ENCODE results near the gene BCAS4. TPM values are rescaled to one million over a fixed set of nuclear protein-coding genes. Genes with fewer than 3 reads are reported as not detected.

The BCAS4 gene
- total RNA-seq, 1 donor from 2014 or later, result 16.7 TPM

DNA sequence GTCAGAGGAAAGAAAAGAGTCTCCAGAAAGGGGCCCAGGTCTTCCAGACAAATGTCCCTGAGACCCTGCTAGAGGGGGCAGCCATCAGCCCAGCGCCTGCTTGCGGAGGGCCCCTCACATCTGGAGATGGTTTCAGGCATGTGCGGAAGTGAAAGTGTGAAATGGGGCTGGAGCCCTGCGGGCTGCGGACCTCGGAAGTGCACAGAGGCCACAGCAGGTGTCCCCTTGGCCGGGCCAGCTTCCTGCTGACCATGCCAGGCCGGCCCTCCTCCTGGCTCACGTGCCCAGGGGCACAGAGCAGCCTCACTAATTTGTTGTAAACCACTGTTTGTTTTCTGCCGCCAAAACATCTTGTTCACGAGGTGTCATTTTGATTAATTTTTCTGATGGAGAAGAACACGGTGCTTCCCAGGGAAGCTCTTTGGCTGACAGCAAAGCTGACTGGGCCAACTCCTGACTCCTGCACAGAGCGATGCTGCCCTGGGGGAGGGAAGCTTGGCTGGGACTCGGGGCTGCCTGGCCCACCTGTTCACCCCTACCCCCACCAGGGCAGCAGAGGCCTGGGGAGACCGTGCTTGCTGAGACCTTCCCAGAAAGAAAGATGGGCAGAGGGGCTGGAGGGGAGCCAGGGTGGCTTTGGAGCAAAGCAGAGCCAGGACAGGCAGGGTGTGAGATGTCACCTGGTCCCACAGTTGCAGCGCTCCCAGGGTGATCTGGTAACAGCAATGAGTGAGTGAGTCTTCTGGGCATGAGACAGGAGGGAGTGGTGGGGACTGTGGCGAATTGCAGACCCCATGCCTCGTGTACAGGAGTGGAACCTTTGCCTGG is 54.2 kb downstream of the BCAS4 start:
- Histone ChIP-seq H3K9ac (ENCODE audit: low read length) (no peak overlapping the region), H3K36me3 (ENCODE audit: insufficient read depth, low read length) (no peaks in the 10 kb centered on the region), H3K4me1 (ENCODE audit: insufficient read depth, low read length) (peaks cover 19% of the 10 kb centered on the region), H3K4me3 (ENCODE audit: insufficient read depth, low read depth, low read length) (no peak overlapping the region), H3K27ac (ENCODE audit: low read depth, low read length) (no peak overlapping the region), H3K79me2 (ENCODE audit: insufficient read depth, low read length) (no peaks in the 10 kb centered on the region), H3K4me2 (ENCODE audit: low read length) (peak overlapping the region; percentile 48), H2AFZ (ENCODE audit: low read depth, low read length) (no peak overlapping the region), H3K9me3 (ENCODE audit: insufficient read depth, low read depth, low read length) (no peaks in the 10 kb centered on the region), H4K20me1 (ENCODE audit: insufficient read depth, low read length) (no peaks in the 10 kb centered on the region), H3K27me3 (ENCODE audit: insufficient read depth, low read length) (no peaks in the 10 kb centered on the region)
- peaks cover 2% of the 10 kb centered on the region for H3K27me3 Mint-ChIP-seq (ENCODE audit: low read depth, unreplicated experiment)
- H3K9me3 Mint-ChIP-seq (ENCODE audit: unreplicated experiment), result no peaks in the 10 kb centered on the region
- H3K36me3 Mint-ChIP-seq (ENCODE audit: low read depth, unreplicated experiment), result no peaks in the 10 kb centered on the region
- H3K4me1 Mint-ChIP-seq (ENCODE audit: low read depth, unreplicated experiment), result peaks cover 6% of the 10 kb centered on the region
- no peak for FAIRE-seq
- DNase-seq (ENCODE audit: low read depth), result no peak
- no peak overlapping the region for H3K4me3 Mint-ChIP-seq (ENCODE audit: unreplicated experiment)
- TF ChIP-seq, protein P1, sequence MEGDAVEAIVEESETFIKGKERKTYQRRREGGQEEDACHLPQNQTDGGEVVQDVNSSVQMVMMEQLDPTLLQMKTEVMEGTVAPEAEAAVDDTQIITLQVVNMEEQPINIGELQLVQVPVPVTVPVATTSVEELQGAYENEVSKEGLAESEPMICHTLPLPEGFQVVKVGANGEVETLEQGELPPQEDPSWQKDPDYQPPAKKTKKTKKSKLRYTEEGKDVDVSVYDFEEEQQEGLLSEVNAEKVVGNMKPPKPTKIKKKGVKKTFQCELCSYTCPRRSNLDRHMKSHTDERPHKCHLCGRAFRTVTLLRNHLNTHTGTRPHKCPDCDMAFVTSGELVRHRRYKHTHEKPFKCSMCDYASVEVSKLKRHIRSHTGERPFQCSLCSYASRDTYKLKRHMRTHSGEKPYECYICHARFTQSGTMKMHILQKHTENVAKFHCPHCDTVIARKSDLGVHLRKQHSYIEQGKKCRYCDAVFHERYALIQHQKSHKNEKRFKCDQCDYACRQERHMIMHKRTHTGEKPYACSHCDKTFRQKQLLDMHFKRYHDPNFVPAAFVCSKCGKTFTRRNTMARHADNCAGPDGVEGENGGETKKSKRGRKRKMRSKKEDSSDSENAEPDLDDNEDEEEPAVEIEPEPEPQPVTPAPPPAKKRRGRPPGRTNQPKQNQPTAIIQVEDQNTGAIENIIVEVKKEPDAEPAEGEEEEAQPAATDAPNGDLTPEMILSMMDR (IDR thresholded peaks at IDR 0.05; ENCODE audit: insufficient read depth, low read depth, low read length), result no peak
- no peak for TF ChIP-seq EZH2 (IDR thresholded peaks at IDR 0.05; ENCODE audit: insufficient read depth, low read length)
- no peak overlapping the region for H3K27ac Mint-ChIP-seq (ENCODE audit: unreplicated experiment)

DNA sequence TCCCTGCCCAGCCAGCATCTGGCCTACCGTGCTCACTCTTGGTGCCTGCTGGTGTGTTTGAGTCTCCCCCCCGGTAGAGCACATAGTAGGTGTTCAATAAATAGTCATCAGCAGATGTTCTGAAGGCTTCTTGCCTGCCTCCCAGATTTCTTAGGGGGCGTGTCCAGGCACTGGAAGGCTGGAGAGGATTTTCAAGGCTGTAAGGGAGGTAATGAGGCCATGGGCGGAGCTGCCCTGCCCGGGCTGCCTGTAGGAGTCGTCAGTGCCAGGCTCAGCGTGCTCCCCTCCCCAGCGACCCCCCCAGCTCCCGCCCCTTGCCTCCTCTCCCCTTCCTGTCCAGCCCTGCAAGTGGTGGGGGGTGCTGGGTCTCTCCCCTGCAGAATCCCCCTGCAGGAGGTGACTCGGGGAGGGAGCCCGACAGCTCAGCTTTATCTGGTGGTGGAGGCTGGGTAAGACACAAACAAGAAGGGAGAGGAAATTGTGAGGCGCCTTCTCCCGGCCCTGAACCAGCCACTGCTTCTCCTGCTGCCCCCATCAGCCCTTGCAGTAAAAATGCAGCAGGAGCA is 55.9 kb downstream of the BCAS4 start:
- no peak overlapping the region for H2AFZ ChIP-seq (ENCODE audit: low read depth, low read length)
- peaks cover 7% of the 10 kb centered on the region for H3K4me1 ChIP-seq (ENCODE audit: insufficient read depth, low read length)
- Mint-ChIP-seq H3K27ac (ENCODE audit: unreplicated experiment) (no peak overlapping the region), H3K4me1 (ENCODE audit: low read depth, unreplicated experiment) (peaks cover 5% of the 10 kb centered on the region), H3K36me3 (ENCODE audit: low read depth, unreplicated experiment) (no peaks in the 10 kb centered on the region), H3K9me3 (ENCODE audit: unreplicated experiment) (no peaks in the 10 kb centered on the region), H3K4me3 (ENCODE audit: unreplicated experiment) (no peak overlapping the region), H3K27me3 (ENCODE audit: low read depth, unreplicated experiment) (peaks cover 2% of the 10 kb centered on the region)
- H3K9me3 ChIP-seq (ENCODE audit: insufficient read depth, low read depth, low read length), result no peaks in the 10 kb centered on the region
- H3K36me3 ChIP-seq (ENCODE audit: insufficient read depth, low read length), result no peaks in the 10 kb centered on the region
- FAIRE-seq (no peak), DNase-seq (ENCODE audit: low read depth) (no peak)
- peaks cover 3% of the 10 kb centered on the region for H4K20me1 ChIP-seq (ENCODE audit: insufficient read depth, low read length)
- no peak overlapping the region for H3K9ac ChIP-seq (ENCODE audit: low read length)
- H3K27me3 ChIP-seq (ENCODE audit: insufficient read depth, low read length), result no peaks in the 10 kb centered on the region
- no peak overlapping the region for H3K27ac ChIP-seq (ENCODE audit: low read depth, low read length)
- H3K4me2 ChIP-seq (ENCODE audit: low read length), result no peak overlapping the region
- H3K79me2 ChIP-seq (ENCODE audit: insufficient read depth, low read length), result no peaks in the 10 kb centered on the region
- TF ChIP-seq, protein P1 (IDR thresholded peaks at IDR 0.05; ENCODE audit: insufficient read depth, low read depth, low read length), result no peak
- TF ChIP-seq EZH2 (IDR thresholded peaks at IDR 0.05; ENCODE audit: insufficient read depth, low read length), result no peak
- H3K4me3 ChIP-seq (ENCODE audit: insufficient read depth, low read depth, low read length), result no peak overlapping the region

DNA sequence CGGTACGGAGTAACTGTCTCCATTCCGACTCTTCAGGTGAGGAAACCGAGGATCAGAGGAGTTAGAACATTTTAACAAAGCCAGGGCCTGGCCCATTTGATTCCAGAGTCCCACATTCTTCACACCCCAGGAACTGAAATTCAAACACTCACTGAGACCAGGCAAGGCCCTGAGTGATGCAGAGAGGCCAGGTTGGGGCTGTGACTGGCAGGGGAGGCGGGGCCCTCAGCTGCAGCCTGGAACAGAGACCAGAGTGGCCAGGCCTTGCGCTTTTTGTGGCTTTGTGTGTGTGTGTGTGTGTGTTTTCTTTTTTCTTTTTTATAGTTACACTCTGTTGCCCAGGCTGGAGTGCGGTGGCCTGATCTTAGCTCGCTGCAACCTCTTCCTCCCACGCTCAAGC is 57.2 kb downstream of the BCAS4 start:
- Mint-ChIP-seq H3K27me3 (ENCODE audit: low read depth, unreplicated experiment) (peaks cover 2% of the 10 kb centered on the region), H3K4me1 (ENCODE audit: low read depth, unreplicated experiment) (peaks cover 10% of the 10 kb centered on the region), H3K4me3 (ENCODE audit: unreplicated experiment) (no peak overlapping the region), H3K27ac (ENCODE audit: unreplicated experiment) (no peak overlapping the region), H3K36me3 (ENCODE audit: low read depth, unreplicated experiment) (no peaks in the 10 kb centered on the region), H3K9me3 (ENCODE audit: unreplicated experiment) (no peaks in the 10 kb centered on the region)
- Histone ChIP-seq H3K27ac (ENCODE audit: low read depth, low read length) (no peak overlapping the region), H3K27me3 (ENCODE audit: insufficient read depth, low read length) (no peaks in the 10 kb centered on the region), H3K4me1 (ENCODE audit: insufficient read depth, low read length) (peaks cover 7% of the 10 kb centered on the region), H3K79me2 (ENCODE audit: insufficient read depth, low read length) (no peaks in the 10 kb centered on the region), H3K9ac (ENCODE audit: low read length) (no peak overlapping the region), H3K9me3 (ENCODE audit: insufficient read depth, low read depth, low read length) (no peaks in the 10 kb centered on the region), H3K4me2 (ENCODE audit: low read length) (no peak overlapping the region), H4K20me1 (ENCODE audit: insufficient read depth, low read length) (peaks cover 6% of the 10 kb centered on the region), H2AFZ (ENCODE audit: low read depth, low read length) (no peak overlapping the region), H3K4me3 (ENCODE audit: insufficient read depth, low read depth, low read length) (no peak overlapping the region), H3K36me3 (ENCODE audit: insufficient read depth, low read length) (no peaks in the 10 kb centered on the region)
- FAIRE-seq (no peak), DNase-seq (ENCODE audit: low read depth) (no peak)
- TF ChIP-seq, protein P1 (IDR thresholded peaks at IDR 0.05; ENCODE audit: insufficient read depth, low read depth, low read length), result no peak
- no peak for TF ChIP-seq EZH2 (IDR thresholded peaks at IDR 0.05; ENCODE audit: insufficient read depth, low read length)
